Measurements from ENCODE around the gene TNF. TPM values are rescaled to one million over a fixed set of nuclear protein-coding genes. Genes with fewer than 3 reads are reported as not detected.

Gene TNF
- total RNA-seq, 2 experiments from 2014 or later, result 2.5 to 3.5 TPM

GRCh38 chr6:31621991-31622390, 46.6 kb downstream of the TNF start:
- Histone ChIP-seq H3K36me3 (ENCODE audit: insufficient read depth, low read length) (peaks cover 62% of the 10 kb centered on the region), H3K9me2 (ENCODE audit: insufficient read depth, low read length) (no peaks in the 10 kb centered on the region), H2AFZ (ENCODE audit: low read length) (no peak overlapping the region), H3K4me1 (ENCODE audit: insufficient read depth, low read length, poor library complexity, severe bottlenecking) (peaks cover 22% of the 10 kb centered on the region), H3K4me3 (ENCODE audit: low read depth, low read length, poor library complexity, severe bottlenecking) (peak overlapping the region; percentile 83), H3K9me3 (ENCODE audit: low read length) (no peaks in the 10 kb centered on the region), H3K27ac (ENCODE audit: low read depth, low read length, poor library complexity, severe bottlenecking) (peak overlapping the region; percentile 94), H3K79me2 (ENCODE audit: insufficient read depth, low read depth, low read length) (peaks cover 54% of the 10 kb centered on the region), H4K20me1 (ENCODE audit: insufficient read depth, low read length) (peaks cover 18% of the 10 kb centered on the region), H3K4me2 (ENCODE audit: low read length) (peak overlapping the region; percentile 99)
- ChIA-PET CTCF (ENCODE audit: unreplicated experiment) (no interaction called here), POLR2A (interaction anchor here (0.7 to 1.2 kb wide), 3 partner anchors 25 to 117 kb away, joined by 3 to 4 read pairs (median 4); no protein-coding TSS in a partner anchor)
- intact Hi-C loops (cut with micrococcal nuclease; ENCODE audit: unreplicated experiment), result loop anchor here (2.0 to 5.0 kb wide), 2 partner anchors 165 to 209 kb away; no protein-coding TSS in a partner anchor
- no peak for DNase-seq (ENCODE audit: low spot score)
- BruUV-seq (replicated peaks), result no TSS peak
- TF ChIP-seq CTCF (conservative IDR thresholded peaks at IDR 0.05; ENCODE audit: low read length) (no peak), EZH2phosphoT487 (IDR thresholded peaks at IDR 0.05; ENCODE audit: borderline replicate concordance, low read depth, low read length) (no peak)

GRCh38 chr6:31622684-31623091, 47.3 kb downstream of the TNF start:
- Histone ChIP-seq H3K4me2 (ENCODE audit: low read length) (peak overlapping the region; percentile 99), H3K79me2 (ENCODE audit: insufficient read depth, low read depth, low read length) (peaks cover 54% of the 10 kb centered on the region), H3K36me3 (ENCODE audit: insufficient read depth, low read length) (peaks cover 69% of the 10 kb centered on the region), H3K4me3 (ENCODE audit: low read depth, low read length, poor library complexity, severe bottlenecking) (peak overlapping the region; percentile 83), H3K9me3 (ENCODE audit: low read length) (no peaks in the 10 kb centered on the region), H4K20me1 (ENCODE audit: insufficient read depth, low read length) (peaks cover 18% of the 10 kb centered on the region), H3K4me1 (ENCODE audit: insufficient read depth, low read length, poor library complexity, severe bottlenecking) (peaks cover 21% of the 10 kb centered on the region), H3K27ac (ENCODE audit: low read depth, low read length, poor library complexity, severe bottlenecking) (no peak overlapping the region), H3K9me2 (ENCODE audit: insufficient read depth, low read length) (no peaks in the 10 kb centered on the region), H2AFZ (ENCODE audit: low read length) (no peak overlapping the region)
- no peak for TF ChIP-seq CTCF (conservative IDR thresholded peaks at IDR 0.05; ENCODE audit: low read length)
- no peak for TF ChIP-seq EZH2phosphoT487 (IDR thresholded peaks at IDR 0.05; ENCODE audit: borderline replicate concordance, low read depth, low read length)
- BruUV-seq (replicated peaks), result no TSS peak
- ChIA-PET POLR2A (interaction anchor here (1.0 to 1.4 kb wide), 5 partner anchors 11 to 116 kb away, joined by 3 to 4 read pairs (median 4); no protein-coding TSS in a partner anchor), CTCF (ENCODE audit: unreplicated experiment) (interaction anchor here (0.6 kb wide), 1 partner anchor 1069 kb away, joined by 3 read pairs; no protein-coding TSS in a partner anchor)
- no peak for DNase-seq (ENCODE audit: low spot score)
- intact Hi-C loops (cut with micrococcal nuclease; ENCODE audit: unreplicated experiment), result loop anchor here (5.0 kb wide), 1 partner anchor 165 kb away; no protein-coding TSS in a partner anchor

- POLR2A ChIA-PET, result no interaction called here
- BruUV-seq (replicated peaks), result no TSS peak
- CTCF ChIA-PET (ENCODE audit: unreplicated experiment), result no interaction called here
- no peak for DNase-seq (ENCODE audit: low spot score)
- no peak overlapping the region for H2AFZ ChIP-seq (ENCODE audit: low read length)
- intact Hi-C loops (cut with micrococcal nuclease; ENCODE audit: unreplicated experiment), result loop anchor here (5.0 kb wide), 1 partner anchor 163 kb away; no protein-coding TSS in a partner anchor
- peaks cover 21% of the 10 kb centered on the region for H3K4me1 ChIP-seq (ENCODE audit: insufficient read depth, low read length, poor library complexity, severe bottlenecking)
- H4K20me1 ChIP-seq (ENCODE audit: insufficient read depth, low read length), result peaks cover 18% of the 10 kb centered on the region
- no peak overlapping the region for H3K27ac ChIP-seq (ENCODE audit: low read depth, low read length, poor library complexity, severe bottlenecking)
- TF ChIP-seq EZH2phosphoT487 (IDR thresholded peaks at IDR 0.05; ENCODE audit: borderline replicate concordance, low read depth, low read length) (no peak), CTCF (conservative IDR thresholded peaks at IDR 0.05; ENCODE audit: low read length) (no peak)
- H3K4me3 ChIP-seq (ENCODE audit: low read depth, low read length, poor library complexity, severe bottlenecking), result no peak overlapping the region
- H3K4me2 ChIP-seq (ENCODE audit: low read length), result no peak overlapping the region
- peaks cover 82% of the 10 kb centered on the region for H3K36me3 ChIP-seq (ENCODE audit: insufficient read depth, low read length)
- no peaks in the 10 kb centered on the region for H3K9me3 ChIP-seq (ENCODE audit: low read length)
- peaks cover 54% of the 10 kb centered on the region for H3K79me2 ChIP-seq (ENCODE audit: insufficient read depth, low read depth, low read length)
- H3K9me2 ChIP-seq (ENCODE audit: insufficient read depth, low read length), result no peaks in the 10 kb centered on the region
These were observed 48.7 kb downstream of the TNF start for GRCh38 chr6:31624070-31624469.
